Type B pancreatic cell (in vitro differentiated cells): ENCODE data around the gene VSX1. TPM values are rescaled to one million over a fixed set of nuclear protein-coding genes. Genes with fewer than 3 reads are reported as not detected.

Experiments used
- DNase-seq: peaks from one replicate; pipeline ENCODE4 v3.0.0; 2021; ENCODE audit warnings: mixed read lengths; ENCODE audit not compliant: unreplicated experiment; ENCODE audit errors: extremely low spot score
- H3K27ac Mint-ChIP-seq: 2 replicates; pipeline ENCODE4 v1.8.0; 2021; ENCODE audit warnings: mild to moderate bottlenecking, mixed read lengths
- H3K27me3 Mint-ChIP-seq: 2 replicates; pipeline ENCODE4 v1.8.0; 2021; ENCODE audit warnings: mixed read lengths
- H3K36me3 Mint-ChIP-seq: 2 replicates; pipeline ENCODE4 v1.8.0; 2021; ENCODE audit warnings: mixed read lengths
- H3K4me1 Mint-ChIP-seq: one replicate; pipeline ENCODE4 v1.8.0; 2021; ENCODE audit warnings: mixed read lengths; ENCODE audit not compliant: unreplicated experiment
- H3K4me3 Mint-ChIP-seq: 2 replicates; pipeline ENCODE4 v1.8.0; 2021; ENCODE audit warnings: mild to moderate bottlenecking, mixed read lengths
- H3K9me3 Mint-ChIP-seq: 2 replicates; pipeline ENCODE4 v1.8.0; 2021; ENCODE audit warnings: mixed read lengths
- total RNA-seq: library from RNA; stranded (reverse); gene quantifications from 2 replicates; pipeline ENCODE4 v1.2.1, GENCODE V29; 2021; ENCODE audit warnings: low replicate concordance
- TF ChIP-seq, protein P1 (sequence below): fragments of 200-600 bp; sonication (generic); conservative IDR thresholded peaks from 2 replicates; pipeline ENCODE4 v1.5.0; 2021; ENCODE audit warnings: antibody characterized with exemption, mild to moderate bottlenecking

Gene VSX1
- total RNA-seq, 1 donor from 2014 or later, result not detected

DNA sequence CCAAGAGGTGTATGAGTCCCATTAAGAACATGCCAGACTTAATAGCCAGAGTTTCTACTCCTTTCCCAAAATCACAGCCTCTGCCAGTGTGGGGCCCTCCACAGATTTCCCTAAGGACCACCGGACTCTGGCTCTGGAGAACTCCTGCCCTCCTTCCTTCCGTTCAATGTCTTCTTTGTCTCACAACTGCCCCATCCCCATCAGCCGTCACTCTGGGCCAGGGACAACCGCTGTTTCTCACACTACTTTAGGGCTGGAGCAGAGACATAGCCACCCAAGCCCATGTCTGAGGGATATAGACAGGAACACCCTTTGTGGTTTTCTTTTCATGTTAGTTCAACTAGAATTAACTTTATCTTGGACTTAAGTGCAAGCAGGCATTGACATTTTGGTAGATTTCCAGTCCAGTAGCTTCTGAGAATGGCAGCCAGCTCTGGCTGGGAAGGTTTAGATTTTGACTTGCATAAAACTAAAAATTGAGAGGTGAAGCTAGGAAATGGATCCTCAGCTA is 17.3 kb downstream of the VSX1 start:
- Mint-ChIP-seq H3K36me3 (no peaks in the 10 kb centered on the region), H3K27ac (no peak overlapping the region), H3K9me3 (no peaks in the 10 kb centered on the region), H3K27me3 (peaks cover 60% of the 10 kb centered on the region), H3K4me3 (no peak overlapping the region), H3K4me1 (peaks cover 6% of the 10 kb centered on the region)
- no peak for DNase-seq
- TF ChIP-seq, protein P1, sequence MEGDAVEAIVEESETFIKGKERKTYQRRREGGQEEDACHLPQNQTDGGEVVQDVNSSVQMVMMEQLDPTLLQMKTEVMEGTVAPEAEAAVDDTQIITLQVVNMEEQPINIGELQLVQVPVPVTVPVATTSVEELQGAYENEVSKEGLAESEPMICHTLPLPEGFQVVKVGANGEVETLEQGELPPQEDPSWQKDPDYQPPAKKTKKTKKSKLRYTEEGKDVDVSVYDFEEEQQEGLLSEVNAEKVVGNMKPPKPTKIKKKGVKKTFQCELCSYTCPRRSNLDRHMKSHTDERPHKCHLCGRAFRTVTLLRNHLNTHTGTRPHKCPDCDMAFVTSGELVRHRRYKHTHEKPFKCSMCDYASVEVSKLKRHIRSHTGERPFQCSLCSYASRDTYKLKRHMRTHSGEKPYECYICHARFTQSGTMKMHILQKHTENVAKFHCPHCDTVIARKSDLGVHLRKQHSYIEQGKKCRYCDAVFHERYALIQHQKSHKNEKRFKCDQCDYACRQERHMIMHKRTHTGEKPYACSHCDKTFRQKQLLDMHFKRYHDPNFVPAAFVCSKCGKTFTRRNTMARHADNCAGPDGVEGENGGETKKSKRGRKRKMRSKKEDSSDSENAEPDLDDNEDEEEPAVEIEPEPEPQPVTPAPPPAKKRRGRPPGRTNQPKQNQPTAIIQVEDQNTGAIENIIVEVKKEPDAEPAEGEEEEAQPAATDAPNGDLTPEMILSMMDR, result no peak

DNA sequence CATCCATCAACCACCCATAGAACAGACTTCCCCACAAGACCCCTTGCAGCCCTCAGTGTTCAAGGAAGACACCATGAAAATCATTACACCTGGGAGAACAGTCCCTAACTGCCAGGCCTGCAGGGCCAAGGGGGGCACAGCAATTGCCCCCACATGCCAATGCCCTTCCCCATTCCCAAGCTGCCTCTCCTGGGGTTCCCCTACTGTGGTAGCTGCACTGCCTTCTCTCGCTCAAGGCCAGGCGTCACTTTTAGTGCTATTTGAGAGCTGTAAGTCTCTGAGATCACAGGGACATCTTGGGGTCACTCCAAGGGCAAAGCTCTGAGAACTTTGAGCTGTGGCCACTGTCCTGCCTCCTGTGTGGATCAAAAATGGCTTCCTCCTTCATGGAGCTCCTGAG is 18.0 kb downstream of the VSX1 start:
- TF ChIP-seq, protein P1, result no peak
- Mint-ChIP-seq H3K9me3 (no peaks in the 10 kb centered on the region), H3K4me1 (peaks cover 8% of the 10 kb centered on the region), H3K4me3 (no peak overlapping the region), H3K27ac (no peak overlapping the region), H3K27me3 (peaks cover 67% of the 10 kb centered on the region), H3K36me3 (no peaks in the 10 kb centered on the region)
- DNase-seq, result no peak

DNA sequence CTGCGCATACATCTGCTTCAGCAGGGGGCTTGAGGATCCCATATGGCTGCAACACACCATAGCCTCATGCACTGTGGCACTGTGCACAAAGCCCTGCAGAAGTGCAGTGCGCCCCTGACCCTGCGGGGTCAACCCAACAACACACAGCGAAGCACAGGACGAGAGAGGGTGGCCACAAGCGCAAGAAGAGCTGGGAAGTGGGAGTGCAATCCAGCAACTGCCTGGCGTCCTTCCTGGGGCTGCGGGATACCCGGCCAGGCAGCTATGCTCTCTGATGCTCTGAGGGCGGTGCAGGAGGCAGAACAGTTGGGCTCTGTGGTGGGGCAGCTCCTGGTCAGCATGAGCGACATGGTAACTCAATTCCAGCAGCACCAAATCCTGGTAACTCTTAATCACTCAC is 18.4 kb downstream of the VSX1 start:
- Mint-ChIP-seq H3K27ac (no peak overlapping the region), H3K4me1 (peaks cover 10% of the 10 kb centered on the region), H3K36me3 (no peaks in the 10 kb centered on the region), H3K27me3 (peaks cover 70% of the 10 kb centered on the region), H3K4me3 (no peak overlapping the region), H3K9me3 (no peaks in the 10 kb centered on the region)
- TF ChIP-seq, protein P1, result no peak
- DNase-seq, result no peak

DNA sequence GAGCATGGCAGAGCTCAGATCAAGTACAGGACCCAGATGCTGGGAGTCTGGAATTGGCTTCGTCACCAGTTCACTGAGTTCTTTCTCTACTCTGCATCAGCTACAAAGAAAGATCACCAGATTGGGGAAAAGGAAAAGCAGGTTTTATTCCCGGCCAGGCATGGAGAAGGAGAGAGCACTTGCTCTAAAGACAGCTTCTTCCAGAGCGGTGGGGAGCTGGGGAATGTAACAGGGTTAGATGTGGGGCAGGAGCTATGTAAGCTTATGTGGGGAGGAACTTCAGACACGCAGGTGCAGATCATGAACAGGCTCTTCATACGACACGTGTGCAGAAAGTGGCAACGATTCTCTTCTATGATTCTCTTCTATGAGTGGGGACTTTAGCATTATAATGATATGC is 19.1 kb downstream of the VSX1 start:
- TF ChIP-seq, protein P1, result no peak
- Mint-ChIP-seq H3K4me1 (peaks cover 10% of the 10 kb centered on the region), H3K27ac (no peak overlapping the region), H3K4me3 (no peak overlapping the region), H3K9me3 (no peaks in the 10 kb centered on the region), H3K27me3 (peaks cover 70% of the 10 kb centered on the region), H3K36me3 (no peaks in the 10 kb centered on the region)
- no peak for DNase-seq

DNA sequence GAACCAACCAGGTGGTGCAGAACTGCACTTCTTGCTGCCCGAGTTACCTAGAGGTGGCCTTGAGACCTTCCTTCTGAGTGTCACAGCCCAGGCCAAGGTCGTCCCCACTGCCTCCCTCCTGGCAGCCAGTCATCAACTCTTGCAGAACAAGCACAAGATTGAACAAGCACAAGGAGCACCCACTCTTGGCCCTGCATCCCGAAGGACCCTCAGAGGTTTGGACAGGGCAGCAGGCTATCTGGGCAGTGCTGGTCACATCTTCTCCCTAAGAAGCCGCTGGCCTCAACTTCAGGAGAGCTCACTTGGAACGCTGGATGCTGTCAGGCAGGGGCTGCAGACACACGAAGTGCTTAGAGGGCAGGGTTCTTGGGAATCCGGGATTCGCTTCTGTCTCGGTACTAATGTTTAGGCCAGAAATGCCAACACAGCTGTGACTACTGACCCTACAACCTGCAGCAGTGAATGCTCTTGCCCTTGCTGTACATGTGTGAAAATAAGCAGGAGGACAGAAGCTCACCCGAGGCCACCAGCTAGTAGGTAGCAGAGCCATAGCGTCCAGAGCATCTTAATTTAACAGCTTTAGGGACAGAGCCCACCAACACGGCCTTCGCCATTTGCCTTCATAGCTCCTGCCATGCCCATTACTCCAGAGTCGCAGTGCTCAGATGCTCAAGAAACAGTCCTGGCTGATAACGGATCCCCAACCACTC is 20.0 kb downstream of the VSX1 start:
- peaks cover 70% of the 10 kb centered on the region for H3K27me3 Mint-ChIP-seq
- peaks cover 10% of the 10 kb centered on the region for H3K4me1 Mint-ChIP-seq
- TF ChIP-seq, protein P1, result no peak
- H3K36me3 Mint-ChIP-seq, result no peaks in the 10 kb centered on the region
- no peaks in the 10 kb centered on the region for H3K9me3 Mint-ChIP-seq
- no peak overlapping the region for H3K4me3 Mint-ChIP-seq
- no peak for DNase-seq
- H3K27ac Mint-ChIP-seq, result no peak overlapping the region
